HEK293 (cell line): ENCODE measurements around the gene MTFR1L.

Experiments used
- BCL11B ChIP-seq: fragments of 450-650 bp; formaldehyde crosslinking; IDR thresholded peaks from 2 replicates; pipeline ENCODE4 v1.5.1; 2016; ENCODE audit warnings: low read depth, missing biosample characterization, missing genetic modification characterization
- KLF7 ChIP-seq: fragments of 450-650 bp; formaldehyde crosslinking; IDR thresholded peaks from 2 replicates; pipeline ENCODE4 v1.5.1; 2016; ENCODE audit warnings: missing biosample characterization, missing genetic modification characterization, borderline replicate concordance
- OSR2 ChIP-seq: fragments of 450-650 bp; formaldehyde crosslinking; IDR thresholded peaks from 2 replicates; pipeline ENCODE4 v1.5.1; 2016; ENCODE audit warnings: missing biosample characterization, missing genetic modification characterization
- WT1 ChIP-seq: fragments of 450-650 bp; formaldehyde crosslinking; IDR thresholded peaks from 2 replicates; pipeline ENCODE4 v1.5.1; 2016; ENCODE audit warnings: missing biosample characterization, missing genetic modification characterization
- ZBTB10 ChIP-seq: fragments of 450-650 bp; formaldehyde crosslinking; IDR thresholded peaks from 2 replicates; pipeline ENCODE4 v1.5.1; 2016; ENCODE audit warnings: missing biosample characterization, missing genetic modification characterization
- ZBTB48 ChIP-seq: fragments of 450-650 bp; formaldehyde crosslinking; IDR thresholded peaks from 2 replicates; pipeline ENCODE4 v1.5.1; 2016; ENCODE audit warnings: missing biosample characterization, missing genetic modification characterization
- ZNF140 ChIP-seq: fragments of 450-650 bp; formaldehyde crosslinking; IDR thresholded peaks from 2 replicates; pipeline ENCODE4 v1.5.1; 2016; ENCODE audit warnings: missing biosample characterization, missing genetic modification characterization
- ZNF274 ChIP-seq, 2 experiments: fragments of 200-500 bp in 1 of 2; fragments of 450-650 bp in 1 of 2; sonication (Bioruptor generic) in 1 of 2; formaldehyde crosslinking in 1 of 2; IDR thresholded peaks; 2 replicates each; pipeline versions ENCODE4 v1.5.1 to v1.6.1; 2014 to 2016; ENCODE audit warnings: borderline replicate concordance in 1 of 2, inconsistent platforms in 1 of 2, low read length in 1 of 2, missing biosample characterization in 1 of 2, missing genetic modification characterization in 1 of 2
- ZNF280C ChIP-seq: fragments of 450-650 bp; formaldehyde crosslinking; IDR thresholded peaks from 2 replicates; pipeline ENCODE4 v1.5.1; 2016; ENCODE audit warnings: missing biosample characterization, missing genetic modification characterization
- ZNF341 ChIP-seq: fragments of 450-650 bp; formaldehyde crosslinking; IDR thresholded peaks from 2 replicates; pipeline ENCODE4; 2016; ENCODE audit warnings: low read depth, missing biosample characterization, missing genetic modification characterization
- ZNF423 ChIP-seq: fragments of 450-650 bp; formaldehyde crosslinking; IDR thresholded peaks from 2 replicates; pipeline ENCODE4 v1.5.1; 2016; ENCODE audit warnings: missing biosample characterization, missing genetic modification characterization
- ZNF585B ChIP-seq: fragments of 450-650 bp; formaldehyde crosslinking; IDR thresholded peaks from 2 replicates; pipeline ENCODE4 v1.5.1; 2016; ENCODE audit warnings: missing biosample characterization, missing genetic modification characterization
- ZNF596 ChIP-seq: fragments of 450-650 bp; IDR thresholded peaks from 2 replicates; pipeline ENCODE4 v1.5.0; 2018; ENCODE audit warnings: missing biosample characterization, mild to moderate bottlenecking, missing genetic modification characterization, moderate library complexity
- ZNF626 ChIP-seq: fragments of 450-650 bp; sonication (Bioruptor Pico); formaldehyde crosslinking; IDR thresholded peaks from 2 replicates; pipeline ENCODE4 v1.5.1; 2018; ENCODE audit warnings: missing biosample characterization, missing genetic modification characterization, inconsistent platforms
- ZNF677 ChIP-seq: fragments of 450-650 bp; IDR thresholded peaks from 2 replicates; pipeline ENCODE4 v1.5.0; 2018; ENCODE audit warnings: missing biosample characterization, mild to moderate bottlenecking, missing genetic modification characterization, moderate library complexity
- ZSCAN23 ChIP-seq: fragments of 450-650 bp; formaldehyde crosslinking; IDR thresholded peaks from 2 replicates; pipeline ENCODE4 v1.5.1; 2016; ENCODE audit warnings: missing biosample characterization, missing genetic modification characterization
- ZSCAN30 ChIP-seq: fragments of 450-650 bp; IDR thresholded peaks from 2 replicates; pipeline ENCODE4 v1.5.1; 2018; ENCODE audit warnings: missing biosample characterization, mild to moderate bottlenecking, missing genetic modification characterization, moderate library complexity
- TF ChIP-seq, protein P1 (sequence below): fragments of 450-650 bp; formaldehyde crosslinking; IDR thresholded peaks from 2 replicates; pipeline ENCODE4 v1.5.1; 2016; ENCODE audit warnings: missing biosample characterization, missing genetic modification characterization
- TF ChIP-seq, protein P2 (sequence below): fragments of 450-650 bp; formaldehyde crosslinking; IDR thresholded peaks from 2 replicates; pipeline ENCODE4 v1.5.1; 2016; ENCODE audit warnings: missing biosample characterization, missing genetic modification characterization
- TF ChIP-seq, protein P3 (sequence below): fragments of 450-650 bp; formaldehyde crosslinking; IDR thresholded peaks from 2 replicates; pipeline ENCODE4 v1.5.1; 2016; ENCODE audit warnings: missing biosample characterization, missing genetic modification characterization

The MTFR1L gene

GRCh38 chr1:25875154-25875855 is 55.6 kb downstream of the MTFR1L start, which contains the start of gene PAQR7 (continued):
- TF ChIP-seq ZNF341 (tag by site-specific recombination), result peak; percentile 35; the same call in 1 of the 2 replicates
- TF ChIP-seq ZNF677 (tag by site-specific recombination), result peak; percentile 17; the same call in 1 of the 2 replicates
- no peak for TF ChIP-seq ZNF626 (tag by site-specific recombination)
- peak; percentile 35; the same call in 1 of the 2 replicates for TF ChIP-seq ZBTB48 (tag by site-specific recombination)
- TF ChIP-seq ZSCAN30 (tag by site-specific recombination), result no peak
- no peak for TF ChIP-seq OSR2 (tag by site-specific recombination)
- TF ChIP-seq, protein P1, sequence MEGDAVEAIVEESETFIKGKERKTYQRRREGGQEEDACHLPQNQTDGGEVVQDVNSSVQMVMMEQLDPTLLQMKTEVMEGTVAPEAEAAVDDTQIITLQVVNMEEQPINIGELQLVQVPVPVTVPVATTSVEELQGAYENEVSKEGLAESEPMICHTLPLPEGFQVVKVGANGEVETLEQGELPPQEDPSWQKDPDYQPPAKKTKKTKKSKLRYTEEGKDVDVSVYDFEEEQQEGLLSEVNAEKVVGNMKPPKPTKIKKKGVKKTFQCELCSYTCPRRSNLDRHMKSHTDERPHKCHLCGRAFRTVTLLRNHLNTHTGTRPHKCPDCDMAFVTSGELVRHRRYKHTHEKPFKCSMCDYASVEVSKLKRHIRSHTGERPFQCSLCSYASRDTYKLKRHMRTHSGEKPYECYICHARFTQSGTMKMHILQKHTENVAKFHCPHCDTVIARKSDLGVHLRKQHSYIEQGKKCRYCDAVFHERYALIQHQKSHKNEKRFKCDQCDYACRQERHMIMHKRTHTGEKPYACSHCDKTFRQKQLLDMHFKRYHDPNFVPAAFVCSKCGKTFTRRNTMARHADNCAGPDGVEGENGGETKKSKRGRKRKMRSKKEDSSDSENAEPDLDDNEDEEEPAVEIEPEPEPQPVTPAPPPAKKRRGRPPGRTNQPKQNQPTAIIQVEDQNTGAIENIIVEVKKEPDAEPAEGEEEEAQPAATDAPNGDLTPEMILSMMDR, result peak; percentile 93
- TF ChIP-seq KLF7 (tag by site-specific recombination), result no peak
- no peak for TF ChIP-seq ZBTB10 (tag by site-specific recombination)
- no peak for TF ChIP-seq BCL11B (tag by site-specific recombination)
- TF ChIP-seq ZSCAN23 (tag by site-specific recombination), result no peak
- TF ChIP-seq ZNF280C (tag by site-specific recombination), result no peak
- no peak for TF ChIP-seq ZNF274 (IDR thresholded peaks at IDR 0.05; ENCODE audit: low read length)
- no peak for TF ChIP-seq ZNF274 (tag by site-specific recombination; IDR thresholded peaks at IDR 0.05; ENCODE audit: borderline replicate concordance)
- TF ChIP-seq WT1 (tag by site-specific recombination), result peak; percentile 44; the same call in 1 of the 2 replicates
- TF ChIP-seq ZNF585B (tag by site-specific recombination), result no peak
- TF ChIP-seq, protein P2, sequence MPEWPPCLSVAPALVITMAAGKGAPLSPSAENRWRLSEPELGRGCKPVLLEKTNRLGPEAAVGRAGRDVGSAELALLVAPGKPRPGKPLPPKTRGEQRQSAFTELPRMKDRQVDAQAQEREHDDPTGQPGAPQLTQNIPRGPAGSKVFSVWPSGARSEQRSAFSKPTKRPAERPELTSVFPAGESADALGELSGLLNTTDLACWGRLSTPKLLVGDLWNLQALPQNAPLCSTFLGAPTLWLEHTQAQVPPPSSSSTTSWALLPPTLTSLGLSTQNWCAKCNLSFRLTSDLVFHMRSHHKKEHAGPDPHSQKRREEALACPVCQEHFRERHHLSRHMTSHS (tag by site-specific recombination), result no peak
- TF ChIP-seq, protein P3, sequence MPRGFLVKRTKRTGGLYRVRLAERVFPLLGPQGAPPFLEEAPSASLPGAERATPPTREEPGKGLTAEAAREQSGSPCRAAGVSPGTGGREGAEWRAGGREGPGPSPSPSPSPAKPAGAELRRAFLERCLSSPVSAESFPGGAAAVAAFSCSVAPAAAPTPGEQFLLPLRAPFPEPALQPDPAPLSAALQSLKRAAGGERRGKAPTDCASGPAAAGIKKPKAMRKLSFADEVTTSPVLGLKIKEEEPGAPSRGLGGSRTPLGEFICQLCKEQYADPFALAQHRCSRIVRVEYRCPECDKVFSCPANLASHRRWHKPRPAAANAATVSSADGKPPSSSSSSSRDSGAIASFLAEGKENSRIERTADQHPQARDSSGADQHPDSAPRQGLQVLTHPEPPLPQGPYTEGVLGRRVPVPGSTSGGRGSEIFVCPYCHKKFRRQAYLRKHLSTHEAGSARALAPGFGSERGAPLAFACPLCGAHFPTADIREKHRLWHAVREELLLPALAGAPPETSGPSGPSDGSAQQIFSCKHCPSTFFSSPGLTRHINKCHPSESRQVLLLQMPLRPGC (tag by site-specific recombination), result no peak
- 0 out of 2 replicates have a peak, but pooled peaks have one; percentile 54 for TF ChIP-seq ZNF423
- no peak for TF ChIP-seq ZNF140 (tag by site-specific recombination)
- no peak for TF ChIP-seq ZNF596 (tag by site-specific recombination)
